Activated T-cell treated with anti-CD3 and anti-CD28 coated beads for 48 hours (primary cell): Measurements from ENCODE around the gene BNIP2.

Experiments
- DNase-seq: peaks from one replicate; pipeline ENCODE4 v3.0.0-alpha.2; 2020; ENCODE audit warnings: low read depth

Gene BNIP2

DNA sequence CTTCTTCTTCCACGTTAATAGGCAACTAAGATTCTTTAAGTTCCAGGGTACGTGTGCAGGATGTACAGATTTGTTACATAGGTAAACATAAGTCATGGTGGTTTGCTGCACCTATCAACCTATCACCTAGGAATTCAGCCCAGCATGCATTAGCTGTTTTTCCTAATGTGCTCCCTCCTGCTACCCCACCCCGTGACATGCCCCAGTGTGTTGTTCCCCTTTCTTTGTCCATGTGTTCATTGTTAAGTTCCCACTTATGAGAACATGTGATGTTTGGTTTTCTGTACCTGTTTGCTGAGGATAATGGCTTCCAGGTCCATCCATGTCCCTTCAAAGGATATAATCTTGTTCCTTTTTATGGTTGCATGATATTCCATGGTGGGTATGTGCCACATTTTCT is 52.9 kb downstream of the BNIP2 start:
- no peak for DNase-seq

DNA sequence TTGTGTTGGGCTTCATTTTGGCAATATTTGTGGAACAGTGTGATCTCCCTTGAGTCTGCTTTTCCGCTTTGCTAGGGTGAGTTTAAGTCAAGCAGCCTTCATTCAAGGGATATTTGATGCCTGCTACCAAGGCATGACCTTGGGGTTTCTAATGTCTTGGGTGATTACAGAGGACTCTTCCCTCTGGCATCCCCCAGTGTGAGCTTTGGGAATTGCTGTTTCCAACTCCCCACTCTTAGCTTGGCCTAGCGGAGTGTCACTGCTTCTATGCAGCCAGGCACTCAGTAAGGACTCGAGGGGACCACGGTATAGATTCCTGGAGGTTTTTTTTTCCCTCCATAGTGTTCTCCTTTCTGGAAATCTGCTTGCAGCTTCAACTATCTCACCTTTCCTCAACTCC is 56.4 kb downstream of the BNIP2 start:
- DNase-seq = no peak

DNA sequence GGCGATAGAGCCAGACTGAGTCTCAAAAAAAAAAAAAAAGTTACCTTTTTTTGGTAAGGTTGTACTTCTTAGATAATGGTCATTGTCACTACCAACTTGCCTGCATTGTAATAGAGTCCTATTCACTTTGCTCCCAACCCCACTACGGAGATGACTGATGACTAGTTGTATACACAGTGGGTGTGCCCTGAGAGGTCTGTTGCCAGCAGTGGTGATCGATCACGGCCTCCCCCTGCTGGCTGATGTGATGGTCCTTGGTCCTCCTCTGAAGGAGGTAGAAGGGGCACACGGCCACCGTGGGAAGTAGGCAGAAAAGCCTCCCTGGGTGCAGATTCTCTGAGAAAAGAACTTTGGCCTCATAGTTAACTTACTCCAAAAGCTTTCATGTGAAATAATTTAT is 66.8 kb downstream of the BNIP2 start:
- peak; percentile 49 for DNase-seq

DNA sequence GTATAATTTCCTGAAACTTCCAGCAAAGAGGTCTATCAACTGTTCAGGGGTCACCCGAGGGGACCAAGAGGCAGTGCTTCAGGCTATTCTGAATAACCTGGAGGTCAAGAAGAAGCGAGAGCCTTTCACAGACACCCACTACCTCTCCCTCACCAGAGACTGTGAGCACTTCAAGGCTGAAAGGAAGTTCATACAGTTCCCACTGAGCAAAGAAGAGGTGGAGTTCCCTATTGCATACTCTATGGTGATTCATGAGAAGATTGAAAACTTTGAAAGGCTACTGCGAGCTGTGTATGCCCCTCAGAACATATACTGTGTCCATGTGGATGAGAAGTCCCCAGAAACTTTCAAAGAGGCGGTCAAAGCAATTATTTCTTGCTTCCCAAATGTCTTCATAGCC is 70.7 kb downstream of the BNIP2 start:
- DNase-seq = no peak

DNA sequence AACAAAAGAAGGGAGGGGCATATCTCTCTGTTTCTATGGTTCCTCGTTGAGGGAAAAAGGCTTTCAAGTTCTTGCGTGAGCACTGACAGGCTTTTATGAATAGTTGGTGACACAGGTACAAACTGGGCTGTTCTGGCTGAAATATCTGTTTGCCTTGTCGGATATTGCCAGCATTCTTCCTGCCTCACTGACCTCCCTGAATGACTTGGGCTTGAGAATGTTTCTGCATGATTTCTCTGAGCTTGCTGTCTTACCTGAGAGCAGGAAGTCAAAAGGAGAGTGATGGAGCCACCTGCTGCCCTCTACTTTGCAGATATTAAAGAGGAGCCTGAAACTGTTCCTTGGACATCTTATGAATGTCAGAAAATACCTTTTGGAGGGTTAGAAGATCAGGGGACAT is 72.7 kb downstream of the BNIP2 start:
- DNase-seq = no peak

DNA sequence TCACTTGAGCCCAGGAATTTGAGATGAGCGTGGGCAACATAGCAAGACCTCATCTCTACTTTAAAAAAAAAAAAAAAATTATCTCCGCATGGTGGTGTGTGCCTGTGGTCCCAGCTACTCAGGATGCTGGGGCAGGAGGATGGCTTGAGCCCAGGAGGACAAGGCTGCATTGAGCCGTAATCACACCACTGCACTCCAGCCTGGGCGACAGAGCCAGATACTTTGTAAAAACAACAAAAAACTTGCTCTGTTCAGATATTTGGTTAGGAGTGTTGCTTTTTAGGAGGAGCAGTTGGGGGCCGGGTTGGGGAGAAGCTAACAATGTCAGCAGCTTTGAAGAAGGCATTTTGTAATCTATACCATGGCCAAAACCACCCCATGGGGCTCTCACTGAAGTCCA is 73.5 kb downstream of the BNIP2 start:
- no peak for DNase-seq

DNA sequence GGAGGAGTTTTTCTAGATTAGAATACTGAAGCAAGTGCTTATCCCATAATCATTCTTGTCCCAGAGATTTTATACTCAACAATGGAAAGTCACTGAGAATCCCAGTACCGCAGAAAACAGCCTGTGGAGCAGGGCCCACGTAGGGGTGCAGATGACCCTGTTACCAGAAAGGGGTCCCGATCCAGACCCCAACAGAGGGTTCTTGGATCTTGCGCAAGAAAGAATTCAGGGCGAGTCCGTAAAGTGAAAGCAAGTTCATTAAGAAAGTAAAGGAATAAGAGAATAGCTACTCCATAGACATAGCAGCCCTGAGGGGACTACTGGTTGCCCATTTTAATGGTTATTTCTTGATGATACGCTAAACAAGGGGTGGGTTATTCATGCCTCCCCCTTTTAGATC is 75.0 kb downstream of the BNIP2 start:
- DNase-seq = no peak

DNA sequence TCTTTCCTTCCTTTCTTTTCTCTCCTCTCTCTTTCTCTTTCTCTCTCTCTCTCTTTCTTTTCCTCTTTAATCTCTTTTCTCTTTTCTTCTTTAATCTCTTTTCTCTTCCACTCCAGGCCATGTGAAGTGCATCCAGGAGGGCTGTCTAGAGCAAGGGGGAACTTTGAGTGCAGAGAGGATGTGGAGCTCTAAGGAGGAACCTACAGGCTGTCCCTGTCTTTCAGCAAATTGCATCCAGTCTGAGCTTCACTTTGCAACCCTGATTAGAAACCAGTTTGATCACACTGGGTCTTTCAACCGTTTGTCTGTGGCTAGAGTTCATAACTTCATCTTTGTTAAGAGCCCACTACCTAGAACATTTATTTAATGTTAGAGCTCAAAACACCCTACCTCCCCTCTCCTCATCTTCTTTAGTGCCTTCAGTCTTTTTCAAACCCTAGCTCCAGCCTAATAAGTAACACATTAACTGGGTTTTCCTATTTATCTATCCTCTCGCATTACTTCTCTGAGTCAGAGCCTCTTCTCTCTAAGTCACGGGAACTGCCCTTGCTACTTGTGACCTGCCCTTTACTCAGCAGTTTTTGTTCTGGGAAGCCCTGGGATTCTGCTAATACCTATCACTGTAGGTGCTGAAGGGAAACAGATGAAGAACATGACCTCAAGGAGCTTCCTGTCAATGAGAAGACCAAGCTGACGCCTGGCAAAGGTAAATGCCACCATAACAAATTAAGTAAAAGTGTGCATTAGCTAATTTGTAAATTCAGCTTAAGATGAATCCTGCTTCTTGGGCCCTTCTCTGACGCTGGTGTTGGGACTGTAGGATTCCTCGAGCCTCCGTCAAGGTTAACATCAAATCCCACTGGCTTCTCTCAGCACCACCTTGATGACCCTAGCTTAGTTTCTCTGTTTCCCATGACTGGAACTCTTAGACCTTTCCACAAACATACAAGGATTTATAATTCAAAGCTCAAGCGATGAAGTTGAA is 77.6 kb downstream of the BNIP2 start, which contains the start of gene GCNT3:
Gene GCNT3 (plus strand): TSS at position 508 of the 985 bp plus-strand sequence. CDS start 6,456 bp downstream, outside the sequence.
- no peak for DNase-seq

DNA sequence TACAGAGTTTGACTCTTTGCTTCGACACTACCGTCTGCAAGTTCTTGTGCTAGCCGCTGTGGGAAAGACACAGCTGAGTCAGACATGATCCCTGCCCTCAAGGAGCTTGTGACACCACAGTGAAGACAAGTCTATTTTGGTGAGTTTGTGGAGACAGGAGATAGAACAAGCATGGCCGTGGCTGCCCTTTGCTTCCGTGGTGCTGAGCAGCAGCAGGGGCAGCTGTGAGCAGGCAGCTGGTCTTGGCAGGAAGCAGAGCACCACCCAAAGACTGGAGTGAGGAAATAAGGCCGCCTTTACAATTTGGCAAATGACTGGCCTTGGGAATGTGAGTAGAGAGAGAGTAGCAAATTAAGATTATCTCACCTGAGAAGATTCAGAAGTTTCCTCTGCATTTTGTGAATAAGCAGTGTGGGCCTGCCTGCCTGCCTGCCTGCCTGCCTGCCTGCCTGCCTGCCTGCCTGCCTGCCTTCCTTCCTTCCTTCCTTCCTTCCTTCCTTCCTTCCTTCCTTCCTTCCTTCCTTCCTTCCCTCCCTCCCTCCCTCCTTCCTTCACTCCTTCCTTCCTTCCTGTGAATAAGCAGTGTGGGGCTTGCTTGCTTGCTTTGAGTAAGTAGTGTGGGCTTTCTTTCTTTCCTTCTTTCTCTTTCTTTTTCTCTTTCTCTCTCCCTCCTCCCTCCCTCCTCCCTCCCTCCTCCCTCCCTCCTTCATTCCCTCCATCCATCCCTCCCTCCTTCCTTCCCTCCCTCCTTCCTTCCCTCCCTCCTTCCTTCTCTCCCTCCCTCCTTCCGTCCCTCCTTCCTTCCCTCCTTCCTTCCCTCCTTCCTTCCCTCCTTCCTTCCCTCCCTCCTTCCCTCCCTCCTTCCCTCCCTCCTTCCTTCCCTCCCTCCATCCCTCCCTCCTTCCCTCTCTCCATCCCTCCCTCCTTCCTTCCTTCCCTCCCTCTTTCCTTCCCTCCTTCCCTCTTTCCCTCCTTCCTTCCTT is 79.1 kb downstream of the BNIP2 start:
- no peak for DNase-seq
